Right lobe of liver (tissue), 6 donors: ENCODE data around the gene DAP. TPM values are rescaled to one million over a fixed set of nuclear protein-coding genes. Genes with fewer than 3 reads are reported as not detected.

ENCODE experiments used
- ATAC-seq, 4 donors: fragments of 200-7000 bp; cut with Tn5 transposase; one replicate each; pipeline ENCODE4 v1.9.1; 2020; ENCODE audit warnings: mild to moderate bottlenecking in 4 of 4, moderate library complexity in 4 of 4
- DNase-seq, 3 donors: peaks; one replicate each; pipeline ENCODE4 v3.0.0-alpha.2; 2020
- H3K27ac ChIP-seq, 3 donors: fragments of 200-600 bp; one replicate each; pipeline ENCODE4 v1.8.0; 2022
- H3K27me3 ChIP-seq, 2 donors: fragments of 200-600 bp; one replicate each; pipeline ENCODE4 v1.8.0; 2022
- H3K36me3 ChIP-seq, 4 donors: fragments of 200-600 bp; sonication (generic) in 1 of 4; one replicate each; pipeline versions ENCODE4 v1.5.1 to v1.8.0; 2017 to 2022; ENCODE audit warnings: control low read depth in 1 of 4
- H3K4me1 ChIP-seq, 4 donors: fragments of 200-600 bp; sonication (generic) in 1 of 4; one replicate each; pipeline versions ENCODE4 v1.5.1 to v1.8.0; 2017 to 2022; ENCODE audit warnings: control low read depth in 1 of 4
- H3K4me3 ChIP-seq, 3 donors: fragments of 200-600 bp; one replicate each; pipeline ENCODE4 v1.8.0; 2022
- H3K9me3 ChIP-seq, 4 donors: fragments of 200-600 bp; sonication (generic) in 1 of 4; one replicate each; pipeline versions ENCODE4 v1.5.1 to v1.8.0; 2017 to 2022; ENCODE audit warnings: control low read depth in 1 of 4
- POLR2A ChIP-seq: fragments of 450-650 bp; IDR thresholded peaks from one replicate; pipeline ENCODE4 v1.6.1; 2017; ENCODE audit warnings: antibody characterized with exemption, mild to moderate bottlenecking
- WGBS: methylation state at CpG from one replicate; pipeline ENCODE4 v1.1.6; 2018; ENCODE audit warnings: low coverage, low lambda C conversion rate; ENCODE audit not compliant: insufficient coverage; ENCODE audit errors: missing lambda C conversion rate; 5-methylcytosine and 5-hydroxymethylcytosine counted together
- intact Hi-C, 2 donors: fragments of 100-400 bp; cut with DNase I; formaldehyde crosslinking; loops; one replicate each; pipeline versions ENCODE4 v1.11.2 to v1.14.1; 2022
- total RNA-seq, 6 experiments: library from RNA; depleted of rRNA in 2 of 6; stranded (reverse); fragments of >200 nt in 2 of 6; fragmentation: NEBNext Ultra II Directional in 3 of 6; extraction: Animal tissue kit (Norgen Biotek cat#: 25700) in 3 of 6; gene quantifications; one replicate each; pipeline versions ENCODE4 v1.1.0 to v1.2.4, GENCODE V29; 2016 to 2023
- TF ChIP-seq, protein P1 (sequence below), 4 donors: fragments of 200-600 bp in 3 of 4; fragments of 450-650 bp in 1 of 4; IDR thresholded peaks; one replicate each; pipeline versions ENCODE4 v1.5.1 to v1.8.0; 2016 to 2022; ENCODE audit warnings: antibody characterized with exemption in 4 of 4, mild to moderate bottlenecking in 2 of 4
- donor health status: DM: no; HTN: yes; CAD: no.
- donor health status: DM: no; HTN: no; CAD: no.
- donor health status: DM: no; HTN: no; CAD: no.
- donor health status: DM: no; HTN: yes; CAD: no.
- donor health status: DM: no; HTN: yes; CAD: no.

Gene DAP
- total RNA-seq, 6 experiments from 2014 or later, result 97.0 to 126 (median 104) TPM

DNA sequence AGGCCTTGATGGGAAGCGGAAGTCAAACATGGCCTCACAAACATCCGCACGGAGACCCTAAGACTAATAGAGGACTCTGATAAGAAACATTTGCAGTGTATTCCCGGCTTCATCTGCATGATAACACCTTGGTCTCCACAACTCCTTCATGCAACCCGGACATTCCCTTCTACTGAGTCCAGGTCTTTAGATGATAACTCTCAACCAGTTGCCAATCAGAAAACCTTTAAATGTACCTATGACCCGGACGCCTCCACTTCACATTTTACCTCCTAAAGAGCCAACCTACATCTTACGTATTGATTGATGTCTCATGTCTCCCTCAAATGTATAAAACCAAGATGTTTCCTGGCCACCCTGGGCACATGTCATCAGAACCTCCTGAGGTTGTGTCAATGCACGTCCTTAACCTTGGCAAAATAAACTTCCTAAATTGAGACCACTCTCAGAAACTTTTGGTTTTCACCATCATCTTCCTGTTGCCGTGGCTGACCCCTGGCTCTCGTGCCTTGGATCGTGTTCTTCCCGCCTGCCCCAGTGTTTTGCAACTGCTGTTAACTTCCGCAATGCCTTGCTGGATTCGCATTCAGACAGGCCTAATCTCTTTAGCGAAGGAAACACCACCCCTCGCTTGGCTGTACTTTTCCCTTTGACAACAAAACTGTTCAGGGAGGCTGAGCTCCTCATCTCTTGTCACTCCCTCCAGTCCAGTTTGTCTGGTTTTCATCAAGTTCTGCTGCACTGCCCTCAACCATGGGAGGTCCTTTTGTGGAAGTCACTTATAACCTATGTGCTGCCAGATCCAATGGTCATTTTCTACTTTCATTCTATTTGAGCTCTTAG, 1.1 kb upstream of the DAP start:
- ATAC-seq, result peak; percentile 37 to 51 (median 43)
- Histone ChIP-seq H3K27ac (peak overlapping the region; percentile 95 to 100 (median 96)), H3K9me3 (no peaks in the 10 kb centered on the region), H3K36me3 (no peaks in the 10 kb centered on the region), H3K4me1 (peaks cover 0 to 34% (median 9%) of the 10 kb centered on the region in 4 donors), H3K27me3 (no peaks in the 10 kb centered on the region), H3K4me3 (peak overlapping the region; percentile 57 to 84 (median 64))
- DNase-seq, result peak; percentile 66 to 79 (median 76)
- TF ChIP-seq, protein P1, sequence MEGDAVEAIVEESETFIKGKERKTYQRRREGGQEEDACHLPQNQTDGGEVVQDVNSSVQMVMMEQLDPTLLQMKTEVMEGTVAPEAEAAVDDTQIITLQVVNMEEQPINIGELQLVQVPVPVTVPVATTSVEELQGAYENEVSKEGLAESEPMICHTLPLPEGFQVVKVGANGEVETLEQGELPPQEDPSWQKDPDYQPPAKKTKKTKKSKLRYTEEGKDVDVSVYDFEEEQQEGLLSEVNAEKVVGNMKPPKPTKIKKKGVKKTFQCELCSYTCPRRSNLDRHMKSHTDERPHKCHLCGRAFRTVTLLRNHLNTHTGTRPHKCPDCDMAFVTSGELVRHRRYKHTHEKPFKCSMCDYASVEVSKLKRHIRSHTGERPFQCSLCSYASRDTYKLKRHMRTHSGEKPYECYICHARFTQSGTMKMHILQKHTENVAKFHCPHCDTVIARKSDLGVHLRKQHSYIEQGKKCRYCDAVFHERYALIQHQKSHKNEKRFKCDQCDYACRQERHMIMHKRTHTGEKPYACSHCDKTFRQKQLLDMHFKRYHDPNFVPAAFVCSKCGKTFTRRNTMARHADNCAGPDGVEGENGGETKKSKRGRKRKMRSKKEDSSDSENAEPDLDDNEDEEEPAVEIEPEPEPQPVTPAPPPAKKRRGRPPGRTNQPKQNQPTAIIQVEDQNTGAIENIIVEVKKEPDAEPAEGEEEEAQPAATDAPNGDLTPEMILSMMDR (IDR thresholded peaks at IDR 0.05), result no peak
- no peak for TF ChIP-seq POLR2A
- WGBS, result 47% methylated on average over 17 of the region's 17 CpGs
- intact Hi-C loops, result no loop called here

DNA sequence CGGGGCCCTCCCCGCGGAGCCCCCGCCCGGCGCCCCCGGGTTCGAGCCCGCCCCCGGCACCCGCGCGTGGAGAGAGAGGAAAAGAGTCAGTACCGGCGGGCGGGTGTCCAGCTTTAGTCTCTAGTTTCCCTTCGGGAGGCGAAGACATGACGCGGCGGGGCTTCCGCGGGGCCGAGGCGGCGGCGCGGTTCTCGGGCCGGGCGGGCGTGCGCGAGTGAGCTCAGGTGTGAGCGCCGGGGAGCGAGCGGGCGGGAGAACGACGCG, 181 bp downstream of the DAP start:
- intact Hi-C loops, result no loop called here
- Histone ChIP-seq H3K4me3 (peak overlapping the region; percentile 32 to 84 (median 64)), H3K36me3 (no peaks in the 10 kb centered on the region), H3K27me3 (no peaks in the 10 kb centered on the region), H3K4me1 (peaks cover 0 to 40% (median 14%) of the 10 kb centered on the region in 4 donors), H3K27ac (peak overlapping the region; percentile 95 to 100 (median 96)), H3K9me3 (no peaks in the 10 kb centered on the region)
- TF ChIP-seq, protein P1 (IDR thresholded peaks at IDR 0.05), result no peak
- TF ChIP-seq POLR2A, result peak; percentile 88
- DNase-seq (no peak), ATAC-seq (no peak)
- WGBS, result no CpG with 5 or more reads among the region's 42 CpGs

DNA sequence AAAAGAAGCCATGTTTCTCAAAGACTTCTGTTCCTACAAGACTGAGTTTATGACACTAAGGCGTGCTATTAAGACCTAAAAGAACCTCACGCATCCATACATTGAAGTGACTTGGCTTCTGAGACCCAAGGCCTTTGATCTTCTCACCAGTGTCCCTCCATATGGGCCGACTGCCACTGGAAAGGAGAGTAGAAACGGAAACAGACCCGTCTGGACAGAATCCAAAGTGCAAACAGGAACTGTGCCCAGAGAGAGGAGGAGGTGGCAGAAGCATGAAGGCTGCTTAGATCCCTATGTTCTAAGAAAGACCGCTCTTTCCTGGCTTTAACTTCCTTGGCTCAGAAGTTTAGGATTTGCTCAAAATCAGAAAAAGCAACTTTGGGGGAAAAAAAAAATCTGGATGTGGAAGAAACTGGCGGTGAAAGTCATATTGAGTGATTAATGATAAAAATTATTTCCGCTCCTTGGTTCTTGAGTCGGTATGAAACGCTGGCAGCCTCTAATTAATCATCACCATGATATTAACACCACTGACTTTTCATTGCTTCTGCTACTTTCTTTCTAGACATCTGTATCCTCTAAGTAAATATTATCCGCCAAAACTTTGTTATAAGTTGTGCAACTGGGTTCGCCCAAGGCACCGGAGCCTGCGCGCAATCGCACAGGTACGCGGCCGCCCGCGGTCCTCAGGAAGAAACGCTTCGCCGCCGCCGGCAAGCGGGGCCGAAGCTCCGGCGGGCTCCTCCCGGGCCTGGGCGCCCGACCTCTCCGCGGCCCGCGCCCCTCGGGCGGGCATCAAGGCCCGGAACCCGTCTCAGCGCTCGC, 726 bp downstream of the DAP start:
- peak; percentile 69 to 87 (median 71) for DNase-seq
- Histone ChIP-seq H3K4me1 (peaks cover 0 to 40% (median 14%) of the 10 kb centered on the region in 4 donors), H3K27ac (peak overlapping the region; percentile 95 to 100 (median 96)), H3K27me3 (no peaks in the 10 kb centered on the region), H3K36me3 (no peaks in the 10 kb centered on the region), H3K4me3 (peak overlapping the region; percentile 32 to 84 (median 64)), H3K9me3 (no peaks in the 10 kb centered on the region)
- 6% methylated on average over 18 of the region's 43 CpGs for WGBS
- peak; percentile 34 for TF ChIP-seq POLR2A
- TF ChIP-seq, protein P1 (IDR thresholded peaks at IDR 0.05), result no peak
- intact Hi-C loops, result no loop called here
- ATAC-seq, result peak; percentile 40 to 68 (median 44)

DNA sequence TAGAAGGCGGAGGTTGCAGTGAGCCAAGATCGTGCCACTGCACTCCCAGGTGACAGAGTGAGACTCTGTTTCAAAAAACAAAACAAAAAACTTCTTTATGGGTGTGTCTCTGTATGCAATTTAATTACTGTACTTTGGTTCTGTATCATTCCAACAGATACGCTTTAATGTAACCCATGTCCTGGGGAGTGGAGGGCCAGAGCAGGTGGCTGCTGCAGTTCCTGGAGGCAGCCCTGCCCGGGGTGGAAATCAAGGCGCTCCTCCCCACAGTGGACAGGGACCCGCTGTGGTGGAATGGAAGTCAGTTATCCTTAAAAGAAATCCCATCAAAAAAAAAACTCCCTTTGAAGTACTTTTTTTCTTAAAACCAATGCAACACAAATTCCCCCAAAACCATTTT, 1.9 kb downstream of the DAP start:
- Histone ChIP-seq H3K9me3 (no peaks in the 10 kb centered on the region), H3K27me3 (no peaks in the 10 kb centered on the region), H3K27ac (peak overlapping the region in 2 of 3 donors; percentile 17 to 100), H3K4me1 (peaks cover 0 to 40% (median 14%) of the 10 kb centered on the region in 4 donors), H3K36me3 (peaks cover 0 to 2% (median 0%) of the 10 kb centered on the region in 4 donors), H3K4me3 (no peak overlapping the region)
- DNase-seq (no peak), ATAC-seq (no peak)
- TF ChIP-seq, protein P1 (IDR thresholded peaks at IDR 0.05), result no peak
- no peak for TF ChIP-seq POLR2A
- intact Hi-C loops, result no loop called here
- 95% methylated on average over 4 of the region's 6 CpGs for WGBS
